Ascending aorta (tissue), 2 donors: ENCODE measurements around the gene SCARF1. TPM values are rescaled to one million over a fixed set of nuclear protein-coding genes. Genes with fewer than 3 reads are reported as not detected.

Experiments
- DNase-seq, 2 donors: peaks; one replicate each; pipeline ENCODE4 v3.0.0-alpha.2; 2019; ENCODE audit warnings: low spot score in 2 of 2
- H3K27ac ChIP-seq, 2 donors: fragments of 200-600 bp; sonication (generic); one replicate each; pipeline ENCODE4 v1.5.1; 2016 to 2017; ENCODE audit warnings: mild to moderate bottlenecking in 1 of 2
- H3K27me3 ChIP-seq: fragments of 200-600 bp; sonication (generic); one replicate; pipeline ENCODE4 v1.5.1; 2017
- H3K36me3 ChIP-seq, 2 donors: fragments of 200-600 bp; sonication (generic); one replicate each; pipeline ENCODE4 v1.5.1; 2016
- H3K4me1 ChIP-seq, 2 donors: fragments of 200-600 bp; sonication (generic); one replicate each; pipeline ENCODE4 v1.5.1; 2016 to 2017; ENCODE audit warnings: mild to moderate bottlenecking in 1 of 2
- H3K4me3 ChIP-seq, 2 donors: fragments of 200-600 bp; sonication (generic); one replicate each; pipeline ENCODE4 v1.5.1; 2016 to 2017; ENCODE audit warnings: mild to moderate bottlenecking in 1 of 2
- H3K9me3 ChIP-seq, 2 donors: fragments of 200-600 bp; sonication (generic); one replicate each; pipeline ENCODE4 v1.5.1; 2016
- CTCF ChIP-seq, 3 experiments: fragments of 200-600 bp in 2 of 3; fragments of 450-650 bp in 1 of 3; sonication (generic) in 2 of 3; IDR thresholded peaks; one replicate each; pipeline ENCODE4 v1.5.1; 2016 to 2019; ENCODE audit warnings: antibody characterized with exemption in 3 of 3, mild to moderate bottlenecking in 1 of 3, moderate library complexity in 1 of 3
- intact Hi-C: fragments of 100-400 bp; cut with DNase I; formaldehyde crosslinking; loops from one replicate; pipeline ENCODE4 v1.15.1; 2023
- total RNA-seq: library from RNA; depleted of rRNA; stranded (reverse); fragments of >200 nt; gene quantifications from one replicate; pipeline ENCODE4 v1.1.0, GENCODE V29; 2016

Gene SCARF1
- total RNA-seq, 1 donor from 2014 or later = 295 TPM

GRCh38 chr17:1627982-1628855 is 17.3 kb downstream of the SCARF1 start, which contains the start of gene SLC43A2:
TSS of gene SLC43A2 (minus strand) at chr17:1628834. CDS start at chr17:1627874, 960 bp downstream.
- H3K27me3 ChIP-seq = no peaks in the 10 kb centered on the region
- no peak for TF ChIP-seq CTCF (IDR thresholded peaks at IDR 0.05)
- H3K4me3 ChIP-seq = peak within 1 kb of the TSS; percentile 65 to 80
- intact Hi-C loops = loop anchor here (1.0 to 10.0 kb wide), 3 partner anchors 21 to 263 kb away; partner anchors contain the start of genes PRPF8 and RILP
- peak in 1 of 2 donors; percentile 87 for DNase-seq
- no peaks in the 10 kb centered on the region for H3K9me3 ChIP-seq
- H3K27ac ChIP-seq = peak within 1 kb of the TSS; percentile 72 to 86
- H3K36me3 ChIP-seq = no peaks in the 10 kb centered on the region
- H3K4me1 ChIP-seq = peaks cover 0 to 14% of the 10 kb centered on the region in 2 donors

DNA sequence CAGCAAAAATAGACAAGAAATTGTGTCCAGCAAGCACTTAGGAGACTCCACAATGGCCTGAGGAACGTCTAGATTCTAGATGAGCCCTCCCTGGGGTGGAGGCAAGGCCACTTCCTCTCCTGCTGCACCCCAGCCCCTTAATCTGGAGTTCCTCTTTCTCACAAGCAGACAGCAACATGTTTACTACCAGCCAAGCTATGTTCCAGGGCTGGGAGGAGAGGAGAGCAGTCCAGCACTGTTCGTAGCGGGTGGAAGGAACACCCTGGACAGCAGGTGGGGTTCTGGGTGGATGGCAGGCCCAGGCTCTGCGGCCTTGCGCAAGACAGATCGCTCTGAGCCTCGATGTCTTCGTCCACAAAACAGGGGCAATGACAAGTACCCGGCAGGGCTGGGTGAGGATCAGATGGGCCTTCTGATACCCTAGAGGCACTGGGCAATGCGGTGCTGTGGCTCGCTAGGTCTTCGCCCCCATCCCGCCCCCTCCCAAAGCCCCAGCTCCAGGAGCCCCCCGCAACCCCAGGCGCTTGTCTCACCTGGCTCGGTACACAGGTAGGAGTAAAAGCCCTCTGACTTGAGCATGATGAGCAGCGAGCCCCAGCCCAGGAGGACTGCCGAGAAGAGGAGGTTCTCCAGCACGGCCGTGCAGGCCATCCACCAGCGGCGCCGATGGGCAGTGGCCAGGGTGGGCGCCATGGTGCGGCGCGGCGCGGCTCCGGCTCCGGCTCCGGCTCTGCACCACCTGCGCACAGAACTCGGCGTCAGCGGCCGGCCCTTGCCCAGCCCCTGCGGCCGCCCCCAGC is 18.1 kb downstream of the SCARF1 start:
- no peaks in the 10 kb centered on the region for H3K36me3 ChIP-seq
- intact Hi-C loops = loop anchor here (10.0 kb wide), 1 partner anchor 263 kb away; no protein-coding TSS in a partner anchor
- H3K4me1 ChIP-seq = peaks cover 0 to 14% of the 10 kb centered on the region in 2 donors
- TF ChIP-seq CTCF (IDR thresholded peaks at IDR 0.05) = no peak
- no peaks in the 10 kb centered on the region for H3K9me3 ChIP-seq
- peak overlapping the region; percentile 72 to 86 for H3K27ac ChIP-seq
- peak in 1 of 2 donors; percentile 72 for DNase-seq
- H3K4me3 ChIP-seq = peak overlapping the region; percentile 65 to 80
- H3K27me3 ChIP-seq = no peaks in the 10 kb centered on the region

- intact Hi-C loops = loop anchor here (10.0 kb wide), 1 partner anchor 262 kb away; no protein-coding TSS in a partner anchor
- Histone ChIP-seq H3K27me3 (no peaks in the 10 kb centered on the region), H3K4me1 (peaks cover 0 to 14% of the 10 kb centered on the region in 2 donors), H3K27ac (peak overlapping the region in 1 of 2 donors; percentile 20), H3K9me3 (no peaks in the 10 kb centered on the region), H3K36me3 (no peaks in the 10 kb centered on the region), H3K4me3 (no peak overlapping the region)
- no peak for DNase-seq
- TF ChIP-seq CTCF (IDR thresholded peaks at IDR 0.05) = no peak
Observed at GRCh38 chr17:1626333-1626732, 19.2 kb downstream of the SCARF1 start.

DNA sequence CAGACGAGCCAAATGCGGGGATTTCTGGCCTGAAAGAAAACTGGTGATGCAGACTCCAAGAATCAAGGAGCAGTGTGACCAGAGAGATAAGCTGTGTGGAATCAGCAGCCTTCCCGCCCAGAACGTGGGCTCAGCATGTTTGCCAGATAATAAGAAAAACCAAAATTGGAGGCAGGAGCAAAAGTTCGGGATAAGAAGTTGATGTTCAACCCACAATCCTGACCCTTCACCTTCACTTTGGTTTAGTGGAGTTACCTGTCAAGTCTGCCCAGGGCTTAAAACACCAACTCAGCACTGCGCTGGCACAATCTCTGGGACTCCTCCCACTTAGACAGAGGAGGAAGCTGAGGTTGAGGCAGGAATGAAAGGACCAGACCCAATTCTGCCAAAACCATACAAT is 20.0 kb downstream of the SCARF1 start:
- intact Hi-C loops = loop anchor here (10.0 kb wide), 1 partner anchor 261 kb away; no protein-coding TSS in a partner anchor
- H3K9me3 ChIP-seq = no peaks in the 10 kb centered on the region

More for the DNA sequence above, 20.0 kb downstream of the SCARF1 start:
- Histone ChIP-seq H3K27ac (no peak overlapping the region), H3K36me3 (no peaks in the 10 kb centered on the region), H3K27me3 (no peaks in the 10 kb centered on the region), H3K4me3 (no peak overlapping the region), H3K4me1 (peaks cover 0 to 14% of the 10 kb centered on the region in 2 donors)
- no peak for DNase-seq
- TF ChIP-seq CTCF (IDR thresholded peaks at IDR 0.05) = no peak
